NCI-H2196 (cell line): ENCODE measurements around the gene HCK.

ENCODE experiments used
- DNase-seq: peaks from one replicate; lab custom pipeline; 2025; ENCODE audit not compliant: unreplicated experiment; lab: John Stamatoyannopoulos, UW

Gene HCK

DNA sequence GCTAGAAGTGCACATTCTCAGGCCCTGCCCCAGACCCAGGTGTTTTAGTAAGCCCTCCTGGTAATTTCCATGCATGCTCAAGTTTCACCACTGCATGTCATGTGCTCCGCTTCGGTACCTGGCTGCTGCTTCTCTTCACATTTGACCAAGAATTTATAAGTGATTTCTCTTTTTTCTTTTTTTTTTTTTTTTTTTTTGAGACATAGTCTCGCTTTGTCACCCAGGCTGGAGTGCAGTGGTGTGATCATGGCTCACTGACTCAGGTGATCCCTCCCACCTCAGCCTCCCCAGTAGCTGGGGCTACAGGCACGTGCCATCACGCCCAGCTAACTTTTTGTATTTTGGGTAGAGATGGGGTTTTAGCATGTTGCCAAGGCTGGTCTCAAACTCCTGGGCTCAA, 73.5 kb downstream of the HCK start:
- DNase-seq: no peak

DNA sequence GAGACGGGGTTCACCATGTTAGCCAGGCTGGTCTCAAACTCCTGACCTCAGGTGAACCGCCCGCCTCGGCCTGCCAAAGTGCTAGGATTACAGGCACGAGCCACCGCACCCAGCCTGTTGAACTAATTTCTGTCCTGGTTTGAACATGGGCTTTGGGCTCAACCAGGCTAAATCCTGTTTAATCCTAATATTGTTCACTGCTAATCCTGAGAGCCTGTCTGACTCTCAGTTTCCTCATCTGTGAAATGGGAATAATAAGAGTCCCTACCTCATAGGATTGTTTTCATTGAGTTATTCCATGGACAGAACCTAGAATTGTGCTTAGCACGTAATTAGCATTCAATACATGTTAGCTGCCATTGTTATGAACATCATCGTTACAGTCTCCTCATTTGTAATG, 74.9 kb downstream of the HCK start:
- no peak for DNase-seq

DNA sequence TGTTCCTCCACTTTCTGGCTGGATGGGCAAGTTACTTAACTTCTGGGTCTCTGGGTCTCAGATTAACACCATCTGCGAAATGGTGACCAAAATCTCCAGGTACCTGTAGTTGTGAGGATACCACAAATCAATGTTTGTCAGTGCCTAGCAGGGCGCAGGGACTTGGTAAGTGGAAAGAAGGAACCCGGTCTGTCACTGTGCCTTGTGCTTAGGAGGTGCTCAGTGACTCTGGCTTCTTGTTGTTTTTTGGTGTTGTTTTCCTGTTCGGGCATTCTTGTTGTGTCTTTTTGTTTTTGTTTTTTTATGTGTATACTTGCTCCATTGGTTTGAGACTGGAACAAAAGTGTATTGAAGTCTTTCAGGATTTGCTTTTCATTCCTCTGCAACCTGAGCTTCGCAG, 75.3 kb downstream of the HCK start:
- DNase-seq: no peak

DNA sequence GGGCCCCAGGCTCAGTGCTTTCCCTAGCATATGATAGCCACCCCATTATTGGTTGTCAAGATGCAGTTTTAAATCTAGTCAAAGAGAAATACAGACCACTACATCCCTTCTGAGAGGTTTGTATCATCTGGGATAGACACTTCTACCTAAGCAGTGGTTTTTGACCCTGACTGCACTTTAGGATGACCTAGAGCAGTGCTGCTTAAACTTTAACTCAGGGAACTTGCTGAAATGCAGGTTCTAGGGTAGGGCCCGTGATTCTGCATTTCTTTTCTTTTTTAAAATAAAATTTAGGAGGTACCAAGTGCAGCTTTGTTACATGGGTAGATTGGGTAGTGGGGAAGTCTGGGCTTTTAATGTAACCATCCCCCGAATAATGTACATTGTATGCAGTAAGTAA, 76.1 kb downstream of the HCK start:
- no peak for DNase-seq

DNA sequence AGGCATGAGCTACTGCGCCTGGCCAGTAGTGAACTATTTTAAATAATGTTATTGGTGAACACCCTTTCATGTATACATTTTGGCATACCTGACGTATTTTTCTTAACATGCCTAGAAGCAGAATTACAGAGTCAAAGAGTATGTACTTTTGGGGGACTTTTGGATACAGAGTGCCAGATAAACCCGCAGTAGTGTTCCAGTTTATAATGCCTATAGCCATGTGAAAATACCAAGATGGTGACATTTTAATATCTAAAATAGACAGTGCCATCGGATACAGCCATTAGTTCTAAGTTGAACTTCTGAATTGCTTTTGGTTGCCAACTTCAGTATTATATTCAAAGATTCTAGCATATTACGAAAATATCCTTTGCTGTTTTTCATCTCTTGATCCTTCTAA, 77.8 kb downstream of the HCK start:
- no peak for DNase-seq

DNA sequence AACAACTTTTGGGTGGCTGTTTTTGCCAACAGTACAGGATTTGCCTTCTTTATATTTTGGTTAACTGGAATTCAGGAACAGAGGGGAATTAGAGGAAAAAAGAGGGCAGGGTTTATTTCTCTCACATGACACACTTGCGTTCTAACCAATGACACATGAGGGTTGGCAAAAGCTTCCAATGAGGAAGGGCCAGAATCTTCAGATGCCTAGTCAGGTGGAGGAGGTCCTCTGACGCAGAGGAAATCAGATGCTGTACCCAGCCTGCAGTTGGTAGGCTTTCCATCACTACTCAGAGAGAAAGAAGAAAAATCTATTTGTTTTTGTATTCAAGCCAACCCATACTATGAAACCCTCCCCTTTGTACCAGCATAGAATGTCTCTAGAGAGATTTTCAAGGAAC, 78.3 kb downstream of the HCK start:
- DNase-seq: no peak

DNA sequence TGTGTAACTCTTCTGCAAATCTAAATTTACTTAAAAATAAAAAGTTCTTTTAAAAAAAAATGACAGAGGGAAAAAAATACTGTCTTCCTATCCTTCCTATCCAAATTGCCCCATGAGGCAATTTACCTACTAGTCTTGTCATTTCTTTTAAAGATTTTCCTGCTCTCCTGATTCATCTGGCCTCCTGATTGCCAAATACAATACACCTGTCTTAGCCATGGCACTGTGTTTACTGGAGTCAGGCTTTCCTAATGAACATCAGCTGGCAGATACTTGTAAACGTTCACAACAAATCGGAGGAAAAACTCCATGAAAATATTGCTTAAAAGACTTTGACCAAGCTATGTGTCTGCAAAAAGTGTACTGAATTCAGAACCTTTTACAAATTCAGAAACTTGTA, 78.9 kb downstream of the HCK start:
- no peak for DNase-seq

DNA sequence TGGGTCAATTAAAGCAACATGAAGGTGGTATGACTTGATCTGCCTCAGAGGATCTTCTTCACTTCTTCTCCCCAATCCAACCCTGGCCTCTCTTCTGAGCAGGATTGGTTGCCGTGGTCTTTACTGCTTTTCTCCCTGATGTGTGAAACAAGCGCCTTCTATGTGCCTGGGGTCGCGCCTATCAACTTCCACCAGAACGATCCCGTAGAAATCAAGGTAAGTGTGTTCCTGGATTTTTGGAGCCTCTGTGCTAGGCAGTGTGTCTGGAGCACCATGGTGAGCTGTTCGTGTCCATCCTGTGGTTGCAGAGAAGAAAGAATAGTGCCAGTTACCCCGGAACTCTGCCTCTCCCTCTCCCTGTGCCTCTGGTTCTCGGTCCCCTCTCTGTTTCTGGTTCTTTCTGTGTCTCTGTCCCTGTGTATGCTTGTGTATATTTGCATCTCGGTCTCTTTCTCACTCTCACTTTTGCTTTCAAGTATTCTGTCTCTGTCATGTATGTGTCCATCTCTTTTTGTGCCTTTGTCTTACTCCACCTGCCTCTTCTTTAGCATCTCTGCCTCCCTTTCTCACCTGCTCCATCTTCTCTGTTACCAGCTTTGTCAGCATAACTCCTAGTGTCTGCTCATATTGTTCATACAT, 81.0 kb downstream of the HCK start:
- DNase-seq: no peak

DNA sequence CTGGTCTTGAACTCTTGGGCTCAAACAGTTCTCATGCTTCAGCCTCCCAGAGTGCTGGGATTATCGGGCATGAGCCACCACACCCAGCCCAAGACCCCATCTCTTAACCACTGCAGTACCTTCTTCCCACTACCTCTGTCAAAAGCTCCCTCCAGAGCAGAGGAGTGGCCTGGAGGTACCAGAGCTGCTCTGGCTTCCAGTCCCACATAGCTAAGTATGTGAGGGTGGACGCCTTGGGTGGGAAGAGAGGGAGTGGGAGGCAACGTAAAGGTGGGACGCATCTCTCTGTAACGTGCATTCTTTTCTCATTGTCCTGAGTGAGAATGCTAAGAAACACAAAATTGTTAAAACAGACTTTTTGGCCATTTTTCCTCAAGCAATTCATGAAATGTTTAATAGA, 82.0 kb downstream of the HCK start:
- DNase-seq: no peak

DNA sequence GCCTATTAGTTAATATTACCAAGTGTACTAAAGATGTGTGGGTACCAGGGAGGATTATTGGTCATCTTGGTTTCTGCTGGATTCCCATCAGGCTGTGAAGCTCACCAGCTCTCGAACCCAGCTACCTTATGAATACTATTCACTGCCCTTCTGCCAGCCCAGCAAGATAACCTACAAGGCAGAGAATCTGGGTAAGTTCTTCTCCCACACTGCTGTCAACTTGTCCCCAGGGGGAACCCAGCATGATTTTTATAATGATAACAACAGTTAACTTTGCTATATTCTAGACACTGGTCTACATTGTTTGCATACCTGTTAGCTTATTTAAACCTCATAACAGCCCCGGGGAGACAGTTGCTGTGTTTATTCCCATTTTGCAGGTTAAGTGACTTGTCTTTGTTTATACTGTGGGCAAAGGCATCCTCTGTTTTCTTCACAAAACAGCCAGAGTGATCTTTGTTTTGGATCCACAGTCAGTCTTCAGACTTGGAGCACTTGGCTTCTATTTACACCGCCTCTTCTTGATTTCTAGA, 84.0 kb downstream of the HCK start:
- DNase-seq: no peak

DNA sequence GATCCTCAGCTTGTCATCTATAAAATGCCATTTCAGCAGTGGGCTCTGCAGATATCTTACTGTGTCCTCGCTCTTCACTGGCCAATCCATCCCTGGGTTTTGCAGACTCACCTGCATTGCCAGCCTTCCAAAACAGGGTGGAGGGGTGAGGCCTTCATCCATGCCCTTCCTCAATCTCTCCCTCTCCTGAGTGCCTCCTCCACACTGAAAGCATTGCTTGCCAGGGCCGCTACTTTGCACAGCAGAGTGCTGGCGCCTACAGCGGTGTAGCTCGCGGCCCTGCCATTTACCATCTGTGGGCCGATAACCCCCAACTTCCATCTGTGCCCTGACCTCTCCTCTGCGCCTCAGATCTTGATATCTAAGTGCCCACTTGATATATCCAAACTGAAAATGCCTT, 86.9 kb downstream of the HCK start:
- no peak for DNase-seq

DNA sequence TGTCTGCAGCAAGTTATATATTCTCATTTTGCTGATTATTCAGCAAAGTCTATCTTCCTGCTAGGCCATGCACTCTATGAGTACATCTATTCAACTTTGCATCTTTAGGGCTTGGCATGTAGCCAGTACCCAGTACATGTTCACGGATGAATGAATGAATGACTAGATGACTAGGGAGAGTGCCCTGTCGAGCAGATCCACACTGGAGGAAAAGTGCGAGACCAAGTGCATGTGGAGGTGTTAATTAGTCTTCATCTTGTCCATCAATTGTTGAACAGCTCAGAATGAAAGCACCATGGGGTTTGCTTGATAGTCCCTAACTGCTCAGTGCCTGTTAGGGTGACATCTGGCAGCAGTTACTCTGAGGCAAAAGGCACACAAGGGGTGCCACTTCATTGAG, 87.9 kb downstream of the HCK start:
- DNase-seq: no peak

DNA sequence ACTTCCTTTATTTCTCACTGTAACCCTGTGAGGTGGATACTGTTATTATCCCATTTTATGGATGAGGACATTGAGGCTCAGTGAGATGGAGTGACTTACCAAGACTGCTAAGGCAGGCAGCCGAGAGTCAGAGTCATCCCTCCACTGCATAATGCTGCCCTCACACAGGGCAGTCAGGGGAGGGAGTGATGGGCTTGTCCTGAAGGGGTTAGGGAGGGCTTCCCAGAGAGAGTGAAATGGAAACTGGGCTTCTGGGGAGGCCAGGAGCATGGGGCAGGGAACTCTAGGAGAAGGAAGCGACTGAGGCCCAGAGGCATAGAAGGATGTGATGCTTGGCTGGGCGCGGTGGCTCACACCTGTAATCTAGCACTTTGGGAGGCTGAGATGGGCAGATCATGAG, 88.6 kb downstream of the HCK start:
- DNase-seq: no peak

DNA sequence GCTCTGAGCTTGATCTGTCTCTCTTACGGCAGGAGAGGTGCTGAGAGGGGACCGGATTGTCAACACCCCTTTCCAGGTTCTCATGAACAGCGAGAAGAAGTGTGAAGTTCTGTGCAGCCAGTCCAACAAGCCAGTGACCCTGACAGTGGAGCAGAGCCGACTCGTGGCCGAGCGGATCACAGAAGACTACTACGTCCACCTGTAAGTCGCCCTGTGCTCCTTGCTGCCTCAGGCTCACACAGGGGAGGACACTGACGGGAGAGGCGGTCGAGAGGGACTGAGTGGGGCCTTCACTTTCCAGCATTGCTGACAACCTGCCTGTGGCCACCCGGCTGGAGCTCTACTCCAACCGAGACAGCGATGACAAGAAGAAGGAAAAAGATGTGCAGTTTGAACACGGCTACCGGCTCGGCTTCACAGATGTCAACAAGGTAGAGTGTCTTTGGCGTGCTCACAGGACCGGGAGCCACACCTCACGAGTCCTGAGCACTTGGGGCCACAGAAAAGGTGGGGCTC, 89.5 kb downstream of the HCK start:
- DNase-seq: no peak

DNA sequence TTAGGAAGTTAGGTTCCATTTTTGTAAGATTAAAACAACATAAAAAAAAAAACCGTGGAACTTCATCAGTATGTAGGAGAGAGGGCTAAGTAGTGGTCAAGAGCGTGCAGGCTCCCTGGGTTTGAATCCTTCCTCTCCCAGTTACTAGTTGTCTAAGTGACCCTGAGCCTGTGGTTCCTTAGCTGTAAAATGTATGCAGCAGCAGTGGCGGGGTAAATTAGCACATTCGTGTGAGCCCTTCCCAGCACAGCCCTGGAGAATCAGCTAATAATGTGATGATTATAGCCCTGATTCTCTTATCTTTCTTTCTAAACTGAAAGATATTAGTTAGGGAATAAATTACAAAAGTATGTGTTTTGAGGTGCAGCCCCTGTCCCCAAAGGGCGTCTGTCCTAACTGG, 90.0 kb downstream of the HCK start:
- no peak for DNase-seq

DNA sequence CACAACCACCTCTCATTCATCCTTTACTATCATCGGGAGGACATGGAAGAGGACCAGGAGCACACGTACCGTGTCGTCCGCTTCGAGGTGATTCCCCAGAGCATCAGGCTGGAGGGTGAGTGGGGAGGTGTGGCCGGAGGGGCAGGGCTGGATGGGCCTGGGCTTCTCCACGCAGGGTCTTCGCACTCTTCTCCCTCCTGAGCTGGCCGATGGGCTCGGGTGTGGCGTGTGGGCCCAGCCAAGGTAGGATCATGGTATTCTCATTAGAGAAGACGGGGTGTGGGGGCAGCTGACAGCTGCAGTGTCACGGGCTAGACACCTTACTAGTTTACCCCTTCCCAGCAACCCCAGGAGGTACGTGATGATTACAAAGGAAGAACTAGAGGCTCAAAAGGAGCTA, 90.9 kb downstream of the HCK start:
- no peak for DNase-seq

DNA sequence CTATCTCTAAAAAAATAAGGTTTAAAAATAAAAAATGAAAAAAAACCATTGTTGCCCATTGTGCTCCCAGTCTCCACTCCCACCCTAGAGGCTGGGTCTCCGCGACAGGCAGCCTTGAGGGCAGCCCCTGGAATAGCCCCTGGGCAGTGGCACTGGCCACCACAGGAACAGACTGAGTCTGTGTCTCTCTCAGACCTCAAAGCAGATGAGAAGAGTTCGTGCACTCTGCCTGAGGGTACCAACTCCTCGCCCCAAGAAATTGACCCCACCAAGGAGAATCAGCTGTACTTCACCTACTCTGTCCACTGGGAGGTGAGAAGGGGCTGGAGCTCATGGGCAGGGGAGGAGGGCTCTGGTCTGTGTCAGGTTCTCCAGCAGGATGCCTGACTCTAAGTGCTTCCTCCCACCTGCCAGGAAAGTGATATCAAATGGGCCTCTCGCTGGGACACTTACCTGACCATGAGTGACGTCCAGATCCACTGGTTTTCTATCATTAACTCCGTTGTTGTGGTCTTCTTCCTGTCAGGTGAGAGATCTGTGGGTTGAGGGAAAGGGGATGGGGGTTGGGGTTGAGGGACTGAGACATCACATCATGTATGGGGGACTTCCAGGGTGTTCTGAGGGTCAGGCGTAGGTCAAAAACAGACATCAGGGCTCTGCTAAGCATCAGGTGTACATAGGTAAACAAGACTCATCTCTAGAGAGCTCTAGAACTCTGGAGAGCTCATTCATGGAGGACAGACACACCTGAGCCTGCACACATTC, 93.0 kb downstream of the HCK start:
- peak; percentile 28 for DNase-seq

DNA sequence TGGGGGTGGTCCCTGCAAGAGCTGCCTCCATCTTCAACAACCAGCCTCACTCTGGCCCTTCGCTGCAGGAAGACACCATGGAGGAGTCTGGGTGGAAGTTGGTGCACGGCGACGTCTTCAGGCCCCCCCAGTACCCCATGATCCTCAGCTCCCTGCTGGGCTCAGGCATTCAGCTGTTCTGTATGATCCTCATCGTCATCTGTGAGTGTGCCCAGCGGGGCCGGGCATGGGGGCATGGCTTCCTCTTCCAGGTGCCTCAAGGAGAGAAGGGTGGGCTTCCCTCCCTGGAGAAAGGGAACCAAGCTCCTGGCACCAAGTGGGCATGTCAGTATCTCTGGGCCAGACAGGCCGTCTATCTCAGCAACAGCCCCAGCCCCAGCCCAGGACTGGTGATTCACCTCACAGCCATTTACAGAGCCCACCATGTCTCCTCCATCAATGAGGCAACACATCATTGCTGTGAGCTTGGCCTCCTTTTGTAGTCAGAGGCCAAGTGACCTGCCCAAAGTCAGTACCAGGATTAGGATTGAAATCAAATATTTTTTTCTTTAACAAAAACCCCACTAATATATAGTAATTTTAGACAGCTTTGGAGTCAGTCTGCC, 97.6 kb downstream of the HCK start:
- no peak for DNase-seq

DNA sequence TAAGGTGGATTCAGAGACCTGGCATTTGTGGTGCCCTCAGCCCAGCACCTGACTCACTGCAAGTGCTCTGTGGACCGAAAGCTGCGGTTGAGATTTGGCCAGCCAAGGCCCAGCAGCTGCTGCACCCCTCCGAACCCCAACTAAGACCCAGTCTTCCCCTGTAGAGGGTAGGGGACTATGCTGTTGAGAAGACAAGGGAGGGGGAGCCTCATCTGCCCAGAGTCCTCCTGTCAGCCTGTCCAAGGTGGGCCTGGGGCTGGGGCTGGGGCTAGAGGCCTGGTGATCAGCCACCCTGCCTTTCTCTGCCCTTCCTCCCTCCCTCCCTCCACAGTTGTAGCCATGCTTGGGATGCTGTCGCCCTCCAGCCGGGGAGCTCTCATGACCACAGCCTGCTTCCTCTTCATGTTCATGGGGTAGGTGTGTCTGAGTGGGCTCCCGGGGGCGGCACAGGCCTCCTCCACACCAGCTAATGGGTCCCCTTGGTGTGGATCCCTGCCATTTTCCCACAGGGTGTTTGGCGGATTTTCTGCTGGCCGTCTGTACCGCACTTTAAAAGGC, 98.3 kb downstream of the HCK start:
- DNase-seq: no peak
